Posterior vena cava (tissue), 2 donors: ENCODE measurements around the gene KCNQ5. TPM values are rescaled to one million over a fixed set of nuclear protein-coding genes. Genes with fewer than 3 reads are reported as not detected.
"Not testable (repeated sequence)": the region's sequence is repeated elsewhere in the genome, so short reads cannot be mapped to it uniquely, and the experiment has no call there.

ENCODE experiments used
- DNase-seq: peaks from one replicate; pipeline ENCODE4 v3.0.0-alpha.2; 2020; ENCODE audit warnings: low spot score
- intact Hi-C, 2 donors: fragments of 100-400 bp; cut with DNase I; formaldehyde crosslinking; loops; one replicate each; pipeline versions ENCODE4 v1.14.1 to v1.14.2; 2022 to 2023
- microRNA-seq, 2 donors: library from miRNA; unstranded; fragments of <30 nt; microRNA quantifications; one replicate each; pipeline ENCODE4 v1.2.0, GENCODE V29; 2020 to 2021; ENCODE audit warnings: borderline microRNAs expressed in 2 of 2
- total RNA-seq, 2 donors: library from RNA; stranded (reverse); fragmentation: NEBNext Ultra II Directional; extraction: Animal tissue kit (Norgen Biotek cat#: 25700); gene quantifications; one replicate each; pipeline ENCODE4 v1.2.1, GENCODE V29; 2021
- donor health status: DM: yes; HTN: yes; CAD: no.
- donor health status: DM: yes; HTN: yes; CAD: no.

Gene KCNQ5
- total RNA-seq, 2 donors from 2014 or later, result 1.3 to 4.0 TPM

DNA sequence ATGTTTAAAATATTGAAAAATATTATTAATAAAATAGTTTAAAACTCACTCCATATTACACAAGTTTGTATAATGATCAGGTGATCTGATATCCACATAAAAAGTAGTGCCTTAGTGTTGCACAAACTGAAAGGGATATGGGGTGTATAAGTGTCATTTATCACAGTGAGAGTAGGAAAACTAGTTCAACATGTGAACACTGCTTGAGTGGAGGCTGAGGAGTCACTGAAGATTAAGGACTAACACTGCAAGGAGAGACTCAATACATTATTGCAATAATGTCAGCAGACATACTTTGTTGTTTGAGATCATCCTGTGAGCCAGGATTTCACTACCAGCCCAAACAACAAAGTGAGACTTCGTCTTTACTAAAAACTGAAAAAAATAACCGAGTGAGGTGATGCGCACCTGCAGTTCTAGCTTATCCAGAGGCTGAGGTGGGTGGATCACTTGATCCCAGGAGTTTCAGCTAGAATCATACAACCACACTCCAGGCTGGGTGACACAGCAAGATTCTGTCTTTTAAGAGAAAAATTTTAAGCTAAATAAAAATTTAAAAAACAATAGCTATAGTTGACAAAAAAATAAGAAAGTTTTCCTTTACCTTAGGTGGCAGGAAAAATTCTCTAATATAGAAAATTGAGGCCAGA is 605.9 kb downstream of the KCNQ5 start:
- intact Hi-C loops, result no loop called here

GRCh38 chr6:73231986-73232391 is 610.1 kb downstream of the KCNQ5 start:
- intact Hi-C loops, result no loop called here
- DNase-seq, result no peak

More for the DNA sequence above, 605.9 kb downstream of the KCNQ5 start:
- DNase-seq, result no peak

- DNase-seq, result no peak
- intact Hi-C loops, result no loop called here
Measured at GRCh38 chr6:73233048-73233447, 611.2 kb downstream of the KCNQ5 start.

DNA sequence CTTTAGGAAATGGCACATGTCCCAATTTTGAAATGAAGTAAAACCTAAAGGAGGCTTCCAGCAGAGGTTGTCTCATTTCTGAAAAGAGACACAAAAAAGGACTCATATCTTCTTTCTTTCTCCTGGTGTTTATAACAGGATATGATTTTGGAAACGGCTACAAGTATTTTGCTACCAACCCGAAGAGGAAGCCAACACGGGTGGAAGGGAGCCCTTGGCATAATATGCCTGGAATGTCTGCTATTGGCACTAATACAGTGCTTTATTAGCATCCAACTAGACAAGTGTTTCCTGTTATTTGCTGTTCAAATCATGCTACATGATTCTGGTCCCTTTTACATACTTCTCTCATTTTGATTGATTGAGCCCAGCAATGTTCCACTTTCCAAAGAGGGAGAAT is 612.1 kb downstream of the KCNQ5 start:
- intact Hi-C loops, result not testable (repeated sequence)

DNA sequence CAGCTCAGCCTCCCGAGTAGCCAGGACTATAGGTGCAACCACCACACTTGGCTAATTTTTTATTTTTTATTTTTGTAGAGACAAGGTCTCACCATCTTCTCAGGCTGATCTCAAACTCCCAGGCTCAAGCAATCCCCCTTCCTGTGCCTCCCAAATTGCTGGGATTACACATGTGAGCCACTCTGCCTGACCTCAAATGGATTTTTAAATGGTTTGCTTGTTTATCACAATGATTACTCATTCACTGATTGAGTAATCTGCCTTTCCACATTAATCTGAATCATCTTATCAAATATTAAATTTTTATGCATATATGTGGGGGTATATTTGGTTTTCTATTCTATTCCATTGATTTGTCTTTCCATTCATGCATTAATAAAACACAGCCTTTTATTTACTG is 612.9 kb downstream of the KCNQ5 start:
- no peak for DNase-seq
- intact Hi-C loops, result no loop called here

More for the DNA sequence above, 612.1 kb downstream of the KCNQ5 start:
- DNase-seq, result not testable (repeated sequence)

DNA sequence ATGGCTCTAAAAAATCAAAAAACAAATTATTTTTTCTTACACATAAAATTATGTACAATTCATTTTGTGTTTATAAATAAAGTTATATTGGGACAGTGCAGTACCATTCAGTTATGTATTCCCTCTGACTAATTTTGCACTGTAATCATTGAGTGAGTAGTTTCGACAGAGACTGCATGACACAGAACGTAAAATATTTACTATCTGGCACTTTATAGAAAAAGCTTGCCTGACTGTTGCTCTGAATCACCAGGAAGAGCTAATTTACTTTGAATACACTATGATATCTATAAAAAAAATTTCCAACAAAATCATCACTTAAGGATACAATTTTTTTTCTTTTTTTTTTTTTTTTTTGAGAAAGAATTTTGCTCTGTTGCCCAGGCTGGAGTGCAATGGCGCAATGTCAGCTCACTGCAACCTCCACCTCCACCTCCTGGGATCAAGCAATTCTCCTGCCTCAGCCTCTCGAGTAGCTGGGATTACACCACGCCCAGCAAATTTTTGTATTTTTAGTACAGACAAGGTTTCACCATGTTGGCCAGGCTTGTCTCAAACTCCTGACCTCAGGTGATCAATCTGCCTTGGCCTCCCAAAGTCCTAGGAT is 614.4 kb downstream of the KCNQ5 start:
- intact Hi-C loops, result no loop called here
- DNase-seq, result no peak

GRCh38 chr6:73240730-73241129 is 618.9 kb downstream of the KCNQ5 start:
- intact Hi-C loops, result no loop called here
- DNase-seq, result no peak

DNA sequence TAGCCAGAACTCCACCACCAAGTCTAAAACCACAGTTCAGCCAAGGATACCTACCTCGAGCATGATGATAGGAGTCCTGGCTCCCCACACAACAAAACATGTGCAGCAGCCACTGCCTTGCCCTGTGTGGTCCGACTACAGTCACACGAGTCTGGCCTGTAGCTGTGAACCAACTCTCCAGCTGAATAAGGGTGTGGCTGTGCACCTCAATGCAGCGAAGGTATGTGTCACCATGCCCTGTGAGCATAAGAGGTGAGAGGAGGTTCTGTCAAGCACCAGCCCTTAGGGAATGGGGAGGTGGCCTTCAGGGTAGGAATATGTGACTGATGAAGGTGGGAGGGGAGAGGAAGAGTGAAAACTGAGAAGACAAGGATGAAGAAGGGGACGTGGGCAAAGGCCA is 620.1 kb downstream of the KCNQ5 start:
- no peak for DNase-seq
- intact Hi-C loops, result no loop called here

Small RNA genes within 50 kb of the gene (microRNA-seq; reads per million reads assigned to microRNA genes)
- 0 reads per million in 2 donors for gene MIR4282
